IMR-90 (cell line): Measurements from ENCODE around the gene PLEKHH1. TPM values are rescaled to one million over a fixed set of nuclear protein-coding genes. Genes with fewer than 3 reads are reported as not detected.

Experiments used
- ATAC-seq: fragments of 200-7000 bp; cut with Tn5 transposase; 2 replicates; pipeline ENCODE4 v1.9.1; 2020; ENCODE audit warnings: low read depth, mild to moderate bottlenecking, moderate library complexity
- BruUV-seq: library from RNA; stranded (reverse); fragments of 400-500 nt; replicated peaks from 2 replicates; lab custom pipeline; 2021; lab: Mats Ljungman, UMichigan
- CTCF ChIA-PET: fragments of 300-600 bp; formaldehyde crosslinking; extraction: SDS; loops from one replicate; lab custom pipeline; 2021; ENCODE audit warnings: antibody characterized with exemption; lab: Yijun Ruan, JAX
- POLR2A ChIA-PET: fragments of 300-600 bp; sonication (Branson Sonifier 250); formaldehyde crosslinking; loops from one replicate; lab custom pipeline; 2022; ENCODE audit warnings: antibody characterized with exemption; ENCODE audit not compliant: unreplicated experiment; lab: Charles Lee
- DNase-seq: peaks from one replicate; pipeline ENCODE4 v3.0.0; 2013
- H2AFZ ChIP-seq: replicated peaks from 2 replicates; pipeline ENCODE3; 2013; ENCODE audit warnings: low read length, mild to moderate bottlenecking; ENCODE audit not compliant: poor library complexity
- H2AK5ac ChIP-seq: 2 replicates; pipeline ENCODE4 v1.6.1; 2013; ENCODE audit warnings: low read depth, low read length, inconsistent platforms
- H2AK9ac ChIP-seq: replicated peaks from 2 replicates; pipeline ENCODE3; 2013; ENCODE audit warnings: mild to moderate bottlenecking, low read depth, low read length, moderate library complexity; ENCODE audit not compliant: poor library complexity
- H2BK120ac ChIP-seq: 2 replicates; pipeline ENCODE4 v1.6.1; 2013; ENCODE audit warnings: low read depth, low read length, inconsistent platforms
- H2BK15ac ChIP-seq: 3 replicates; pipeline ENCODE4 v1.6.1; 2013; ENCODE audit warnings: low read depth, low read length, inconsistent platforms
- H2BK20ac ChIP-seq: 2 replicates; pipeline ENCODE4 v1.6.1; 2013; ENCODE audit warnings: low read depth, mild to moderate bottlenecking, inconsistent platforms, low read length, moderate library complexity
- H2BK5ac ChIP-seq: 2 replicates; pipeline ENCODE4 v1.6.1; 2013; ENCODE audit warnings: mild to moderate bottlenecking, low read depth, low read length, inconsistent platforms; ENCODE audit not compliant: poor library complexity, severe bottlenecking
- H3K14ac ChIP-seq: replicated peaks from 2 replicates; pipeline ENCODE4 v1.6.1; 2013; ENCODE audit warnings: low read depth, low read length, inconsistent platforms
- H3K18ac ChIP-seq: 2 replicates; pipeline ENCODE4 v1.6.1; 2013; ENCODE audit warnings: low read depth, low read length, control low read depth
- H3K23ac ChIP-seq: 2 replicates; pipeline ENCODE4 v1.6.1; 2013; ENCODE audit warnings: low read depth, low read length, inconsistent platforms
- H3K27ac ChIP-seq: 2 replicates; pipeline ENCODE4 v1.5.1; 2013; ENCODE audit warnings: mild to moderate bottlenecking, control low read depth, low read length; ENCODE audit not compliant: insufficient read depth
- H3K27me3 ChIP-seq: 2 replicates; pipeline ENCODE4 v1.6.1; 2013; ENCODE audit warnings: low read length; ENCODE audit not compliant: control insufficient read depth, insufficient read depth
- H3K36me3 ChIP-seq: 2 replicates; pipeline ENCODE4 v1.6.1; 2013; ENCODE audit warnings: low read length, mixed read lengths; ENCODE audit not compliant: control insufficient read depth, insufficient read depth
- H3K4ac ChIP-seq: 2 replicates; pipeline ENCODE4 v1.6.1; 2013; ENCODE audit warnings: low read depth, low read length, inconsistent platforms
- H3K4me1 ChIP-seq: 2 replicates; pipeline ENCODE4 v1.6.1; 2013; ENCODE audit warnings: low read length, mixed read lengths; ENCODE audit not compliant: control insufficient read depth, insufficient read depth
- H3K4me2 ChIP-seq: 2 replicates; pipeline ENCODE4 v1.6.1; 2013; ENCODE audit warnings: low read depth, mild to moderate bottlenecking, control low read depth, low read length, moderate library complexity
- H3K4me3 ChIP-seq: 2 replicates; pipeline ENCODE4 v1.5.1; 2013; ENCODE audit warnings: low read depth, mild to moderate bottlenecking, control low read depth, low read length, moderate library complexity; ENCODE audit not compliant: insufficient read depth
- H3K56ac ChIP-seq: 2 replicates; pipeline ENCODE4 v1.6.1; 2013; ENCODE audit warnings: low read length, inconsistent platforms; ENCODE audit not compliant: insufficient read depth; ENCODE audit errors: extremely low read depth
- H3K79me1 ChIP-seq, 2 experiments: 2 replicates each; pipeline ENCODE4 v1.6.1; 2013; ENCODE audit warnings: low read length in 2 of 2, inconsistent platforms in 1 of 2, low read depth in 1 of 2
- H3K9ac ChIP-seq: 2 replicates; pipeline ENCODE4 v1.6.1; 2013; ENCODE audit warnings: low read depth, low read length, control low read depth
- H3K9me1 ChIP-seq: 2 replicates; pipeline ENCODE4 v1.6.1; 2013; ENCODE audit warnings: low read length, inconsistent platforms; ENCODE audit not compliant: insufficient read depth
- H3K9me3 ChIP-seq: 2 replicates; pipeline ENCODE4 v1.6.1; 2013; ENCODE audit warnings: low read length; ENCODE audit not compliant: control insufficient read depth, insufficient read depth
- H4K20me1 ChIP-seq: 2 replicates; pipeline ENCODE4 v1.6.1; 2013; ENCODE audit warnings: low read length, inconsistent platforms; ENCODE audit not compliant: insufficient read depth
- H4K5ac ChIP-seq: 2 replicates; pipeline ENCODE4 v1.6.1; 2013; ENCODE audit warnings: mild to moderate bottlenecking, low read depth, low read length, control low read depth
- H4K8ac ChIP-seq, 2 experiments: 2 replicates each; pipeline ENCODE4 v1.6.1; 2013; ENCODE audit warnings: low read depth in 2 of 2, low read length in 2 of 2, control low read depth in 1 of 2, inconsistent platforms in 1 of 2
- H4K91ac ChIP-seq: 2 replicates; pipeline ENCODE4 v1.6.1; 2013; ENCODE audit warnings: low read depth, low read length, inconsistent platforms; ENCODE audit not compliant: insufficient read depth
- CTCF ChIP-seq: conservative IDR thresholded peaks from 2 replicates; pipeline ENCODE4 v1.5.1; 2012; ENCODE audit warnings: mild to moderate bottlenecking, low read depth, low read length, improper control_type of control experiment
- ELK1 ChIP-seq: fragments of 150-350 bp; IDR thresholded peaks from 2 replicates; pipeline ENCODE4 v1.6.1; 2016; ENCODE audit warnings: low read depth, mild to moderate bottlenecking, low read length, moderate library complexity, borderline replicate concordance
- FOS ChIP-seq: fragments of 150-350 bp; IDR thresholded peaks from 2 replicates; pipeline ENCODE4 v1.6.1; 2016; ENCODE audit warnings: low read depth, low read length
- MAZ ChIP-seq: IDR thresholded peaks from 2 replicates; pipeline ENCODE4 v1.6.1; 2012; ENCODE audit warnings: low read depth, mild to moderate bottlenecking, low read length, improper control_type of control experiment, moderate library complexity, borderline replicate concordance
- MXI1 ChIP-seq: IDR thresholded peaks from 2 replicates; pipeline ENCODE4 v1.6.1; 2012; ENCODE audit warnings: low read depth, mild to moderate bottlenecking, low read length, moderate library complexity, borderline replicate concordance
- NFE2L2 ChIP-seq: fragments of 150-350 bp; IDR thresholded peaks from 2 replicates; pipeline ENCODE4 v1.6.1; 2016; ENCODE audit warnings: low read depth, mild to moderate bottlenecking, low read length
- POLR2A ChIP-seq: IDR thresholded peaks from 2 replicates; pipeline ENCODE4 v1.6.1; 2012; ENCODE audit warnings: mild to moderate bottlenecking, low read depth, low read length
- RAD21 ChIP-seq: IDR thresholded peaks from 2 replicates; pipeline ENCODE4 v1.6.1; 2012; ENCODE audit warnings: low read length, improper control_type of control experiment
- RCOR1 ChIP-seq: IDR thresholded peaks from 2 replicates; pipeline ENCODE4 v1.6.1; 2012; ENCODE audit warnings: mild to moderate bottlenecking, low read length, improper control_type of control experiment; ENCODE audit not compliant: insufficient replicate concordance
- RFX5 ChIP-seq: IDR thresholded peaks from 2 replicates; pipeline ENCODE4 v1.8.0; 2012; ENCODE audit warnings: low read depth, mild to moderate bottlenecking, low read length, moderate library complexity
- WGBS, 2 experiments: methylation state at CpG; one replicate each; pipeline versions ENCODE4 v1.1.5 to v1.1.7; 2013; ENCODE audit warnings: missing lambda C conversion rate in 2 of 2; ENCODE audit not compliant: insufficient read length in 1 of 2; ENCODE audit errors: extremely low coverage in 2 of 2; 5-methylcytosine and 5-hydroxymethylcytosine counted together
- dilution Hi-C: fragments of 300-500 bp; cut with HindIII; formaldehyde crosslinking; loops from one replicate; pipeline ENCODE4 v1.14.3; 2018; ENCODE audit warnings: low sequenced_read_pairs; ENCODE audit not compliant: unreplicated experiment
- in situ Hi-C: fragments of 300-500 bp; cut with MboI; formaldehyde crosslinking; loops from 3 replicates; pipeline ENCODE4 v1.14.3; 2019; ENCODE audit warnings: low sequenced_read_pairs, inconsistent platforms, mixed read lengths
- intact Hi-C: fragments of 100-400 bp; cut with micrococcal nuclease; formaldehyde crosslinking; loops from 2 replicates; pipeline ENCODE4 v1.10.0; 2022
- polyA plus RNA-seq, 3 experiments: library from polyadenylated mRNA; depleted of rRNA; stranded (reverse); fragments of >200 nt; gene quantifications; 2 replicates each; pipeline ENCODE4 v1.2.3, GENCODE V29; 2012; ENCODE audit warnings: low replicate concordance in 1 of 3
- total RNA-seq: library from RNA; depleted of rRNA; stranded (reverse); fragments of >200 nt; gene quantifications from 2 replicates; pipeline ENCODE4 v1.2.3, GENCODE V29; 2012

PLEKHH1 gene
- total and polyA plus RNA-seq, 2 of the 4 experiments (the other 2 are of a cell fraction): under 0.01 to 0.34 TPM

GRCh38 chr14:67487937-67488893, 44.9 kb upstream of the PLEKHH1 start, which contains the start of gene TMEM229B:
TMEM229B (minus strand) TSS chr14:67488721; CDS start chr14:67473923, 14,798 bp downstream.
- Histone ChIP-seq H2BK20ac (no peak within 1 kb of the TSS), H2AK9ac (no peak within 1 kb of the TSS), H3K56ac (no peak within 1 kb of the TSS), H3K27ac (no peak within 1 kb of the TSS), H3K4me3 (no peak within 1 kb of the TSS), H2BK5ac (no peak within 1 kb of the TSS), H3K27me3 (peaks cover 22% of the 10 kb centered on the region; the same call in 1 of the 2 replicates), H4K20me1 (no peaks in the 10 kb centered on the region), H2BK15ac (no peak within 1 kb of the TSS), H3K14ac (no peak within 1 kb of the TSS), H3K18ac (no peak within 1 kb of the TSS), H2AK5ac (no peak within 1 kb of the TSS), H4K8ac (no peak within 1 kb of the TSS), H2AFZ (peak within 1 kb of the TSS; percentile 27), H2BK120ac (no peak within 1 kb of the TSS), H3K9me1 (no peaks in the 10 kb centered on the region), H4K5ac (no peak within 1 kb of the TSS), H3K9me3 (peaks cover 2% of the 10 kb centered on the region), H3K9ac (no peak within 1 kb of the TSS), H3K23ac (no peak within 1 kb of the TSS), H3K79me1 (no peaks in the 10 kb centered on the region), H3K4me1 (no peaks in the 10 kb centered on the region), H3K4me2 (peak within 1 kb of the TSS; percentile 46; the same call in 1 of the 2 replicates), H3K4ac (no peak within 1 kb of the TSS), H3K36me3 (no peaks in the 10 kb centered on the region), H4K91ac (no peak within 1 kb of the TSS)
- dilution Hi-C loops (no loop called here), in situ Hi-C loops (no loop called here), intact Hi-C loops (no loop called here)
- WGBS, 2 experiments: 92% methylated on average over 4 of the region's 13 CpGs; no CpG with 5 or more reads in 1 of the 2 experiments
- ATAC-seq (no peak), DNase-seq (no peak)
- no TSS peak for BruUV-seq
- TF ChIP-seq RAD21 (no peak), RFX5 (no peak), RCOR1 (no peak), FOS (no peak), CTCF (no peak), MXI1 (no peak), NFE2L2 (no peak), POLR2A (no peak), MAZ (no peak), ELK1 (no peak)
- POLR2A ChIA-PET: no interaction called here
- CTCF ChIA-PET: interaction anchor here (0.7 kb wide), 1 partner anchor 29 kb away, joined by 3 read pairs; no protein-coding TSS in a partner anchor
